Choroid plexus epithelial cell (primary cell): ENCODE measurements around the gene UBC.

Source experiments
- DNase-seq: peaks from one replicate; pipeline ENCODE4 v3.0.0-alpha.2; 2010; ENCODE audit warnings: low read depth
- H3K4me3 ChIP-seq: 2 replicates; pipeline ENCODE4 v1.5.1; 2011; ENCODE audit warnings: low read depth, mild to moderate bottlenecking, control low read depth, low read length, moderate library complexity
- CTCF ChIP-seq: conservative IDR thresholded peaks from 2 replicates; pipeline ENCODE4 v1.5.1; 2011; ENCODE audit warnings: low read depth, mild to moderate bottlenecking, control low read depth, inconsistent platforms, low read length, moderate library complexity

UBC gene

GRCh38 chr12:124952801-124953200 lies 38.4 kb upstream of the UBC start:
- DNase-seq = no peak
- no peak overlapping the region for H3K4me3 ChIP-seq
- no peak for TF ChIP-seq CTCF

GRCh38 chr12:124952295-124952694 lies 37.8 kb upstream of the UBC start:
- no peak for TF ChIP-seq CTCF
- no peak overlapping the region for H3K4me3 ChIP-seq
- DNase-seq = no peak

GRCh38 chr12:124949779-124950728 lies 35.6 kb upstream of the UBC start:
- no peak for TF ChIP-seq CTCF
- H3K4me3 ChIP-seq = no peak overlapping the region
- DNase-seq = no peak

- TF ChIP-seq CTCF = no peak
- DNase-seq = no peak
- no peak overlapping the region for H3K4me3 ChIP-seq
Measured at GRCh38 chr12:124949066-124949465, 34.6 kb upstream of the UBC start.

GRCh38 chr12:124947561-124948398 lies 33.3 kb upstream of the UBC start:
- no peak for DNase-seq
- no peak overlapping the region for H3K4me3 ChIP-seq
- TF ChIP-seq CTCF = no peak

- no peak for DNase-seq
- no peak for TF ChIP-seq CTCF
- H3K4me3 ChIP-seq = no peak overlapping the region
Measured at GRCh38 chr12:124947013-124947412, 32.6 kb upstream of the UBC start.
